Thymus (tissue), 11 donors: ENCODE results near the gene SHD. TPM values are rescaled to one million over a fixed set of nuclear protein-coding genes. Genes with fewer than 3 reads are reported as not detected.
"Not testable (repeated sequence)": the region's sequence is repeated elsewhere in the genome, so short reads cannot be mapped to it uniquely, and the experiment has no call there.

ENCODE experiments used
- DNase-seq, 9 donors: peaks; one replicate each; pipeline ENCODE4 v3.0.0-alpha.2; 2013; ENCODE audit warnings: low spot score in 9 of 9, low read depth in 6 of 9, missing footprints in 1 of 9
- H3K27ac ChIP-seq, 2 donors: one replicate each; pipeline ENCODE4 v1.5.1; 2013; ENCODE audit warnings: control low read depth in 1 of 2, low read depth in 1 of 2, low read length in 1 of 2, mild to moderate bottlenecking in 1 of 2, moderate library complexity in 1 of 2
- H3K27me3 ChIP-seq, 2 donors: one replicate each; pipeline ENCODE4 v1.5.1; 2013; ENCODE audit warnings: low read length in 1 of 2; ENCODE audit not compliant: control insufficient read depth in 2 of 2, insufficient read depth in 1 of 2
- H3K36me3 ChIP-seq, 2 donors: one replicate each; pipeline ENCODE4 v1.5.1; 2013; ENCODE audit warnings: low read length in 1 of 2, mild to moderate bottlenecking in 1 of 2, moderate library complexity in 1 of 2; ENCODE audit not compliant: control insufficient read depth in 2 of 2, insufficient read depth in 2 of 2
- H3K4me1 ChIP-seq, 2 donors: one replicate each; pipeline ENCODE4 v1.5.1; 2013; ENCODE audit warnings: low read length in 2 of 2; ENCODE audit not compliant: control insufficient read depth in 2 of 2, insufficient read depth in 2 of 2
- H3K4me3 ChIP-seq, 2 donors: one replicate each; pipeline ENCODE4 v1.5.1; 2013; ENCODE audit warnings: low read length in 2 of 2, control low read depth in 1 of 2, mild to moderate bottlenecking in 1 of 2
- H3K9me3 ChIP-seq, 2 donors: one replicate each; pipeline ENCODE4 v1.5.1; 2013; ENCODE audit warnings: low read length in 1 of 2, mild to moderate bottlenecking in 1 of 2; ENCODE audit not compliant: control insufficient read depth in 2 of 2, insufficient read depth in 1 of 2
- WGBS: extraction: QIAGEN DNeasy Blood & Tissue Kit; methylation state at CpG from one replicate; pipeline ENCODE4 v1.1.7; 2013; 5-methylcytosine and 5-hydroxymethylcytosine counted together
- polyA plus RNA-seq: library from polyadenylated mRNA; stranded (reverse); fragments of 200-250 nt; gene quantifications from one replicate; pipeline ENCODE4 v1.2.3, GENCODE V29; 2013
- total RNA-seq: library from RNA; stranded (reverse); fragments of 120-200 nt; gene quantifications from one replicate; pipeline ENCODE4 v1.2.4, GENCODE V29; 2013
- donor health status: healthy.

Gene SHD
- total and polyA plus RNA-seq, 2 donors, result 0.57 to 0.80 TPM

DNA sequence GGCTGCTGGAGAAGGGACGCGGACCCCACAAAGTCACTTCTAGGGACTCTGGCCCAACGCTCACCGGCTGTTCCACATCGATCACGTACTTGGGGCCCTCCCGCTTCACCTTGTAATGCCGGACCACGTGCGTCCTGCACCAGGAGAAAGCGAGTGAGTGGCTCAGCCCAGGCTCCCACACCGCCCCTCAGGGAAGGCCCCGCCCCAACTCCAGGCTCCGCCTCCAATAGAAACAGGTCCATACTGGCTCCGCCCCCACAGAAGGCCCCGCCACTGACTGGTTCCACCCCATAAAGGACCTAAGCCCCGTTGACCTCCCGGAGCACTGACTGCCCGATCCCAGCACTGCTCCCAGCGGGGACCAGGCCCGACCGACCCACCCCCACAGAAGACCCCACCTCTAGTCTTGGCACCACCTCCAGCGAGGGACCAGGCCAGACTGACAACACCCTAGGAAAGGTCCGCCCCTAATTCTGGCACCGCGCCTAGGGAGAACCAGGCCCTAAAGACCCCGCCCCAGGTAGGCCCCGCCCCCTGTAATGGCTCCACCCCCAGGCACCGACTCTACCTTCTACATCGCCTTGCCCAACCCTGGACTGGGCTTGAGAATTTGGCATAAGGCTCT, 48.3 kb downstream of the SHD start:
- Histone ChIP-seq H3K36me3 (no peaks in the 10 kb centered on the region), H3K9me3 (peaks cover 0 to 10% of the 10 kb centered on the region in 2 donors), H3K4me3 (peak overlapping the region; percentile 37 to 41), H3K27me3 (peaks cover 8 to 23% of the 10 kb centered on the region in 2 donors), H3K4me1 (peaks cover 17 to 28% of the 10 kb centered on the region in 2 donors), H3K27ac (no peak overlapping the region)
- peak in 4 of 9 donors; percentile 23 to 61 (median 51) for DNase-seq
- WGBS, result 9% methylated on average over 30 of the region's 30 CpGs

DNA sequence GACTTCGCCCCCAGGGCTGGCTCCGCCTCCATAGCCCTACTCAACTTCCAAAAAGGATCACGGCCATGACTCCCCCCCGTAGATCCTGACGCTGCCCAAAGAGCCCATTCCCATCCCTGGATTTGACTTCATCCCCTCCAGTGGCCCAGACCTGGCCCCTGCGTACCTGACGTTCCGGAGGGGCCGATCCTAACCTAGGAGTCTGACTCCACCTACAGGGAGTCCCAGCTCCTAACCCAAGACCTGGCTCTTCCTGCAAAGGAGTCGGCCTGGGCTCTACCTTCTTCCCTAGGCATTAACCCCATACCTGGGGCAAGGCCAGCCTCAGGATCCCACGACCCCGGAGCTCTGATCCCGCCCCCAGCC, 48.8 kb downstream of the SHD start:
- Histone ChIP-seq H3K4me3 (peak overlapping the region; percentile 37 to 41), H3K9me3 (peaks cover 0 to 10% of the 10 kb centered on the region in 2 donors), H3K27me3 (peaks cover 8 to 23% of the 10 kb centered on the region in 2 donors), H3K4me1 (peaks cover 17 to 28% of the 10 kb centered on the region in 2 donors), H3K27ac (peak overlapping the region in 1 of 2 donors; percentile 52), H3K36me3 (no peaks in the 10 kb centered on the region)
- DNase-seq, result no peak
- 17% methylated on average over 13 of the region's 13 CpGs for WGBS

DNA sequence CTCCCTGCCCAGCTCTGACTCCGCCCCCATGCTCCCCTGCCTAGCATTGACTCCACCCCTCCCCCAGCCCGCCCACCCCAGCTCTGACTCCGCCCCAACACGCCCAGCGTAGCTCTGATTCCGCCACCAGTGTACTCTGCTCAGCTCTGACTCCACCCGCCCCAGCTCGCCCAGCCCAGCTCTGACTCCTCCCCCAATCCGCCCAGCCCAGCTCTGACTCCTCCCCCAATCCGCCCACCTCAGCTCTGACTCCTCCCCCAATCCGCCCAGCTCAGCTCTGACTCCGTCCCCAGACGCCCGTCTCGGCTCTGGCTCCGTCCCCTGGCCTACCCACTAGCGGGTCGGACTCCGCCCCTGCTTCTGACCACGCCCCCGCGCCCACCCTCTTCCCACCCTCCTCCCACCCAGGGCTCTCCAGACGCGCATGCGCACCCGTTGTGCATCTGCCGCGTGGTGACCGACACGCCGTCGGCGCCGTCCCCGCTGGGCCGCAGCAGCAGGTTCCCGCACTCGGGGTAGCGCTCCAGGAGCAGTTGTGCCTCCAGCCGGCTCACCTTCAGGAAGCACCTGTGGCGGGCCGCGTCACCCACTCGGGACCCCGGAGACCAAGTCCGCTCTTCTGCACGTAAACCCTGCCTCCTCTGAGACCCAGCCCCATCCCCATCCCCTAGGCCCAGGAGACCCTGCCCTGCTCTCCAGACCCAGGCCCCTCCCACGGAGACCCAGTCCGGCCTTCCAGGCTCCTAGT, 49.4 kb downstream of the SHD start:
- under 1% methylated on average over 49 of the region's 49 CpGs for WGBS
- no peaks in the 10 kb centered on the region for H3K36me3 ChIP-seq
- H3K27ac ChIP-seq, result peak overlapping the region in 1 of 2 donors; percentile 50
- H3K27me3 ChIP-seq, result peaks cover 8 to 23% of the 10 kb centered on the region in 2 donors
- peak overlapping the region; percentile 37 to 59 for H3K4me3 ChIP-seq
- peaks cover 0 to 10% of the 10 kb centered on the region in 2 donors for H3K9me3 ChIP-seq
- peak; percentile 62 to 97 (median 86) for DNase-seq
- H3K4me1 ChIP-seq, result peaks cover 17 to 28% of the 10 kb centered on the region in 2 donors

DNA sequence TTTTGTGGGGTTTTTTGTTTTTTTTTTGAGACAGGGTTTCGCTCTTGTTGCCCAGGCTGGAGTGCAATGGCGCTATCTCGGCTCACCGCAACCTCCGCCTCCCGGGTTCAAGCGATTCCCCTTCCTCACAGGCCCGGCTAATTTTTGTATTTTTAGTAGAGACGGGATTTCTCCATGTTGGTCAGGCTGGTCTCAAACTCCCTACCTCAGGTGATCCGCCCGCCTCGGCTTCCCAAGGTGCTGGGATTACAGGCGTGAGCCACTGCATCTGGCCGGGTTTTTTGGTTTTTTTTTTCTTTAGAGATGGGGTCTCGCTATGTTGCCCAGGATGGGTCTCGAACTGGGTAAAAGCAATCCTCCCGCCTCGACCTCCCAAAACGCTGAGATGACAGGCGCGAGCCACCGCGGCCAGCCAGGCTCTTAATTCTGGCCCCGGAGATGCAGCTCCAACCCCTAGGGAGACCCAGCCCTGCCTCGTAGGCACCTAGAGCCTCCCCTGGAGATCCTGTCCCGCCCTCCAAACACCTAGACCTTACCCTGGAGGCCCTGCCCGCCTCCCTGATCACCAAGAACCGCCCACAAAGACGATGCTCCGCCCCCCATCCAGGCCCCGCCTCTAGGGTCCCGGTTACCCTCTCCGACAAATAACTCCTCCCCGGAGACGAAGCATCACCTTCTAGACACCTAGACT, 50.1 kb downstream of the SHD start:
- 54% methylated on average over 35 of the region's 35 CpGs for WGBS
- peaks cover 8 to 23% of the 10 kb centered on the region in 2 donors for H3K27me3 ChIP-seq
- peaks cover 17 to 28% of the 10 kb centered on the region in 2 donors for H3K4me1 ChIP-seq
- peak overlapping the region; percentile 37 to 59 for H3K4me3 ChIP-seq
- H3K36me3 ChIP-seq, DNase-seq: not testable (repeated sequence)
- H3K9me3 ChIP-seq, result peaks cover 0 to 10% of the 10 kb centered on the region in 2 donors
- peak overlapping the region in 1 of 2 donors; percentile 50 for H3K27ac ChIP-seq

DNA sequence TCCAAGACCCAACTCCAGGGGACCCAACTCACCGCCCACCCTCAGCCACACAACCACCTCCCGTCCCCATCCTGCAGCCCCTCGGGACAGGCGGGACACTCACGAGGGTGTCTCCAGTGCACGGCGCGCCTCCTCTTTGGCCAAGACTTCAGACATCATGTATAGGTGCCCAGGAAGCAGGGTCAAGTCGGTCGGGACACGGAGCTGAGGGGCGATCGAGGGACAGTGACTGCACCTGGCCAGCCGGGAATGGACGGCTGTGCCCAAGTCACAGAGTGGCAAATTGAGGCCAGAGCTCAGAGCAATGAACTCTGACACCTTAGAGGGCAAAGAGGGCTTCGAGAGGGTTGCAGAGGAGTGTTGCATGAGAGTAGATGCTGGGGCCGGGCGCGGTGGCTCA, 50.8 kb downstream of the SHD start:
- peaks cover 0 to 10% of the 10 kb centered on the region in 2 donors for H3K9me3 ChIP-seq
- 97% methylated on average over 19 of the region's 19 CpGs for WGBS
- no peak overlapping the region for H3K27ac ChIP-seq
- H3K4me1 ChIP-seq, result peaks cover 17 to 28% of the 10 kb centered on the region in 2 donors
- no peak for DNase-seq
- no peak overlapping the region for H3K4me3 ChIP-seq
- peaks cover 8 to 23% of the 10 kb centered on the region in 2 donors for H3K27me3 ChIP-seq
- no peaks in the 10 kb centered on the region for H3K36me3 ChIP-seq

DNA sequence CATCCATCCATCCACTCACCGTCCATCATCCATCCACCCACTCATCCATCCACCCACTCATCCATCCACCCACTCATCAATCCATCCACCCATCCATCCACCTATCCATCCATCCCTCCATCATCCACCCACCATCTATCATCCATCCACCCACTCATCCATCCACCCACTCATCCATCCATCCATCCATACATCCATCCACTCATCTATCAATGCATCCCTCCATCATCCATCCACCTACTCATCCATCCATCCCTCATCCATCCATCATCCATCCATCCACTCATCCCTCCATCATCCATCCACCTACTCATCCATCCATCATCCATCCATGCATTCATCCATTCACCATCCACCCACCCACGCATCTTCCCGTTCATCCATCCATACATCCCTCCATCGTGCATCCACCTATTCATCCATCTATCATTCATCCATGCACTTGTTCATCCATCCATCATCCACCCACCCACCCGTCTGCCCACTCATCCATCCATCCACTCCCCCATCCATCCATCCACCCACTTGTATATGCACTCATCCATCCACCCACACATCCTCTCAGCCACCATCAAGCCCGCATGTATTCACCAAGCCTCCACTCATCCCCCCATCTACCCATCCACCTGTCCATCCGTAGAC, 56.0 kb downstream of the SHD start:
- WGBS, result 97% methylated on average over 7 of the region's 7 CpGs

DNA sequence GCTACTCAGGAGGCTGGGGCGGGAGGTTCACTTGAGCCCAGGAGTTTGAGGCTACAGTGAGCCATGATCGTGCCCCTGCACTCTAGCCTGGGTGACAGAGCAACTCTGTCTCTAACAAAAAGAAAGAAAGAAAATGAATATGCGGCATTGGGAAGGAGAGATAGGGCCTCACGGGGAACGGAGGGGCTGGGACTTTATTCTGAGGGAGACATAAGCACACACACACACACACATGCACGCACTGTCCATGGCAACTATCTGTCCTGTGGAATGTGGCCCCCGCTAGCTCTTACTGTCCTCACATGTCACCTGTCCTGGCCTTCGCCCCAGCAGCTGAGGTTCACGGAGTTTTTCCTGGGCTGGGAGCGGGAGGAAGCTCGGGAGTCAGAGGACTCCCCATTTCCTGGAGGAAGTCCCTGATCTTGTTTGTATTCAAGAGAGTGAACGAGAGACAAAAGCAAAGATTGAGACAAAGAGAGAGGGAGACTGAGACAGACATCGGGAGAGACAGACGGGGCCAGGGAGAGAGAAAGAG, 58.9 kb downstream of the SHD start:
- Histone ChIP-seq H3K27ac (peak overlapping the region; percentile 66 to 78), H3K27me3 (no peaks in the 10 kb centered on the region), H3K4me3 (peak overlapping the region; percentile 44 to 49), H3K4me1 (peaks cover 5 to 22% of the 10 kb centered on the region in 2 donors), H3K9me3 (no peaks in the 10 kb centered on the region), H3K36me3 (no peaks in the 10 kb centered on the region)
- DNase-seq, result peak in 1 of 9 donors; percentile 53
- WGBS, result 17% methylated on average over 14 of the region's 14 CpGs

More for the DNA sequence above, 56.0 kb downstream of the SHD start:
- Histone ChIP-seq H3K36me3 (no peaks in the 10 kb centered on the region), H3K27me3 (no peaks in the 10 kb centered on the region), H3K27ac (no peak overlapping the region), H3K9me3 (no peaks in the 10 kb centered on the region), H3K4me1 (peaks cover 5 to 12% of the 10 kb centered on the region in 2 donors), H3K4me3 (no peak overlapping the region)
- DNase-seq, result no peak

DNA sequence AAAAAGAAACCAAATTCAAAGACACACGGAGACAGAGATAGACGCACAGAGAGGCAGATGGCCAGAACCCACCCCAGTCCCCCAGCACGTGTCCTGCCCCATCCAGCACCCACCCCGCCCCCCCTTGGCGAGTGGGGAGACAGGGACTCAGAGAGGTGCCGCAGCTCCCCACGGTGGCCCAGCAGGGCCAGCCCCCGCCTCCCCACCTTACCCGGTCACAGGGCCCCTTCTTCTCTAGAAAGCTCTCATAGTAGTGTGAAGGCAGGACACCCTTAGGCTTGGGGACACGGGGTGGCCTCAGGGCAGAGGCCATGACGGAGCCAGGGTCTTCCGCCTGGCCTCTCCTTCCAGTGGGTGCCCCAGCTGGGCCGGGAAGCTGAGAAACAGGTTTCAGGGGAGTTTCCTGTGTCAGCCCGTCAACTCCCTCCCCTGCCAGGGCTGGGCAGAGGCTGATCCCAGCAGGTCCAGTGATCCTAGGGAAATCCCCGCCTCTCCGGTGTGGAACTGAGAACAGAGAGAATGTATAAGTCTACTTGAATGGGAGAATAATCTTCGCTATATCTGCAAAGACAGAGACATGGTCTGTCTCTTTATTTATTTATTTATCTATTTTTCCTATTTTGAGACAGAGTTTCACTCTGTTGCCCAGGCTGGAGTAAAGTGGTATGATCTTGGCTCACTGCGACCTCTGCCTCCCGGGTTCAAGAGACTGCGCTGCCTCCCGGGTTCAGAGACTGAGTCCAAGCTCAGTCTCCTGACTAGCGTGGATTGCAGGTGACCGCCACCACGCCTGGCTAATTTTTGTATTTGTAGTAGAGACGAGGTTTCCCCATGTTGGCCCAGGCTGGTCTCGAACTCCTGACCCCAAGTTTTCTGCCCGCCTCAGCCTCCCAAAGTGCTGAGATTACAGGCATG, 59.6 kb downstream of the SHD start, which contains the start of gene STAP2:
STAP2 (minus strand) TSS at position 387 of the 915 bp plus-strand sequence; CDS start at position 313, 74 bp downstream.
- no peak for DNase-seq
- peak within 1 kb of the TSS; percentile 66 to 78 for H3K27ac ChIP-seq
- WGBS, result 56% methylated on average over 27 of the region's 27 CpGs

More for the DNA sequence above, 59.6 kb downstream of the SHD start, which contains the start of gene STAP2:
- H3K27me3 ChIP-seq, result no peaks in the 10 kb centered on the region
- H3K9me3 ChIP-seq, result no peaks in the 10 kb centered on the region
- no peaks in the 10 kb centered on the region for H3K36me3 ChIP-seq
- H3K4me1 ChIP-seq, result peaks cover 5 to 25% of the 10 kb centered on the region in 2 donors
- peak within 1 kb of the TSS; percentile 44 to 49 for H3K4me3 ChIP-seq
